ENCODE data around the gene RHOT2.

Gene RHOT2

DNA sequence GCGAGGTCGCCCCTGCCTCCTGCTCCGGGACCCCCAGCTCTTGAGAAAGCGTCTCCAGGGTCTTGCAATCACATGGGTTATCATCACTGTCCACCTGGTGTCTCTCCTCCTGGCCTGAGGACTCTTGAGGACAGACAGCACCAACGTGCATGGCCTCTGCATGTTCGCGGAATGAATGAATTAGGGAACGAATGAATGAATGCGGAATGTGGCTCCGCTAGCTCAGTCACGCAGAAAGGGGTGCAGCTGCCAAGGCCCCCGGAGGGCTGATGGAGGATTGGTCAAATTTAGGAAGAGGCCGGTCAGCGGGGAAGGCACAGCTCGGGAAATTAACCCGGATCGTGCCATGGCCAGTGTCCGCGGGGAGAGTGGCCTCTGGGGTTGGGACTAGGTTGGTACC lies 34.4 kb downstream of the RHOT2 start:
- no peak for DNase-seq

DNA sequence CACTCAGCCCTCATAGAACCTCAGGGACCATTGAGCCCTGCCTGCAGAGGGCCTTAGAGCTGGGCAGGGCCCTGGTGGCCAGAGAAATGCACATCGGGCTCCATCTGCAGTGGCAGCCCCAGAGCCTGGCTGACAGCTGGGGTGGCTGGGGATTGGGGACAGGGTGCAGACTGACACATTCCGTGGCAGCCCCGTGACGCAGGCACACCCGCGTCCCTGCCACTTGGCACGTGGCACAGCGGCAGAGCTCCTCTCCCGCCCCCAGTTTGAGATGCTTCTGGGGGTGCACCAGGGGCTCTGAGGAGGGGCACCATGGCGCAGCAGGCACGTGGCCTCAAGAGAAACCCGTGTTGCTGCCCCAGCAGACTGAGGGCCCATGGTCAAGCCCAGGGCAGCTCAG lies 35.5 kb downstream of the RHOT2 start:
- DNase-seq: no peak

DNA sequence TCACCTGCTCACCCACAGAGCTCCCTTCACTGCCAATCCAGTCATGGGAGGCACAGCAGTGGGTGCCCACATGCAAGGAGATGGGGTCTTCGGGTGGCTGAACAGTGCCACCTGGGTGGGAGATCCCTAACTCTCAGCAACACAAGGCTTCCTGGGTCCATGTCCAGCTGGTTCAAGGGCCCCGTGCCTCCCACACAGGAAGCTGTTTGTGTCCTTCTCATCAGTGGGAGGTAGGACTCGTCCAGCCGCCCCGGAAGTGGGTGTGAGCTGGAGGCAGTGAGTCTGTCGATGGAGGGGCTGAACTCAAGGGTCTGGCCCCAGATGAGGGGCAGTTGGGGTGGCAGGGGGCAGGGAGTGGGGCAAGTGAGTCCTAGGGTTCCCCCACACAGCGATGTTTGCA lies 36.1 kb downstream of the RHOT2 start:
- no peak for DNase-seq

DNA sequence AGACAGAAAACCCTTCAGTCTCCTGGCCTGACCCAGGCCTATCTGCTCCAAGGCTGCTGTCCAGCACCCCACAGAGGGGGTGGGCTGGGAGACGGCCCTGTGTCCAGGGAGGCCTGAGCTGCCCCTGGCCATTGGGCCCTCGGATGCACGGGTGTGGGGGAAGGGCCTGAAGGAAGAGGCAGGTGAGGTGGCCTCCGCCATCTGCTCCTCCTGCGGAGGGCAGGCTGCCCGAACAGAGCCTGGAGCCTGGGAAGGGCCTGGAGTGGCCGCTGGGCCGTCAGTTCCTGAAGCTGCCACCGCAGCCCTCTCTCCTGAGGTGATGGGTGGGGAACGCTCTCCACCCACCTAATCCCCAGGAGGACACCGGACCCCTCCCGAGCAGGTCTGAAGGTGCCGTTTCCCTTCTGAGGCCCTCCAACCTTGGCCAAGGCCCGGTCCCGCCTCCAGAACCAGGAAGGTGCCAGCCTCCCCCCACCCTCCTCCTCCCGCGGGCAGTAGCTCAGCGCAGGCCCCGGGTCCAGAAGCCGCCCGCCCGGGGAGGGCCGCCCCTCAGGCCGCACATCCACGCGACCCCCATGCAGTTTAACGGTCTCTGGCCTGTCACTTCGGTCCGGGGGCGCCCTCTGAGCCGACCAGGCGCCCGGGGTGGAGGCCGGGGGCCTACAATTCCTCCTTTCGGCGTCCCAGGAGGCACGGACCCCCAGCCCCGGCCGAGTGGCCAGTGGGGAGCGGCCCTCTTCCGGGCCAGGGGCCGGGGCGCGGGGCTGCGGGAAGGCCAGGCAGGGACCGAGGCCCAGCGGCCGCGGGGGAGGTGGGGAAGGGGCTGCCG lies 36.8 kb downstream of the RHOT2 start:
- no peak for DNase-seq

DNA sequence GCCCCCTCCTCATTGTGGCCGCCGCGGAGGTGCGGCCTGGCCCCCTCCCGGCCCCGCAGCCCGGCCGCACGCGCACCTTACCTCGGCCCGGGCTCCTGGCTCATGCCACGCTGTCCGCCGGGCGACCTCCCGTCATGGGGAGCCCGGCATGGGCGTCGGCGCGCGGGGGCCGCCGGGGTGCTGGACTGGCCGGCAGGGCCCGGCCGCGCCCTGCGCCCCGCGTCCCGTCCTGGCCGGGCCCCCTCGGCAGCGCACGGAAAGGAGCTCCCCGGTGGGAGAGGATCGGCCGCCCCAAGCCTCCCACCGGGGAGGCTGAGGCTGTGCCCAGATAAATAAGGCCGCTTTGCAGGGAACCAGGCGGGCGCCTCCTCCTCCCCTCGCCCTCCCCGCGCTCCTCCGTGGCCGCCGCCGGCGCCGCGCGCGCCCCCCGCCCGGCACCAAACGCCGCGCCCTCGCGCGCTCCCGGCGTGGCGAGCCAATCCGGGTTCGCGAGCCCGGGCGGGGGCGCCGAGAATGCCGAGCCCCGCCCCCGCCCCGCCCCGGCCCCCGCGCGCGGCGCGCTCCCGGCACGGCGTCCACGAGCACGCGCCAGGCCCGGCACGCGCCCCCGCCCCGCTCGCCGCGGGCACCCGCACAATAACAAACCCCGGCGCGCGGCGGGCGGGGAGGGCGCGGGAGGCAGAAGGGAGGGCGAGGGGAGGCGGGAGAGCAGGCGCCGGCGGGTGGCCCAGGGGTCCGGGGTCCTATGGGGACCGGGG lies 37.7 kb downstream of the RHOT2 start, which contains the start of gene FBXL16:
Gene FBXL16 (minus strand): TSS at position 371 of the 758 bp plus-strand sequence. CDS start 8,396 bp downstream, outside the sequence.
- DNase-seq: no peak

DNA sequence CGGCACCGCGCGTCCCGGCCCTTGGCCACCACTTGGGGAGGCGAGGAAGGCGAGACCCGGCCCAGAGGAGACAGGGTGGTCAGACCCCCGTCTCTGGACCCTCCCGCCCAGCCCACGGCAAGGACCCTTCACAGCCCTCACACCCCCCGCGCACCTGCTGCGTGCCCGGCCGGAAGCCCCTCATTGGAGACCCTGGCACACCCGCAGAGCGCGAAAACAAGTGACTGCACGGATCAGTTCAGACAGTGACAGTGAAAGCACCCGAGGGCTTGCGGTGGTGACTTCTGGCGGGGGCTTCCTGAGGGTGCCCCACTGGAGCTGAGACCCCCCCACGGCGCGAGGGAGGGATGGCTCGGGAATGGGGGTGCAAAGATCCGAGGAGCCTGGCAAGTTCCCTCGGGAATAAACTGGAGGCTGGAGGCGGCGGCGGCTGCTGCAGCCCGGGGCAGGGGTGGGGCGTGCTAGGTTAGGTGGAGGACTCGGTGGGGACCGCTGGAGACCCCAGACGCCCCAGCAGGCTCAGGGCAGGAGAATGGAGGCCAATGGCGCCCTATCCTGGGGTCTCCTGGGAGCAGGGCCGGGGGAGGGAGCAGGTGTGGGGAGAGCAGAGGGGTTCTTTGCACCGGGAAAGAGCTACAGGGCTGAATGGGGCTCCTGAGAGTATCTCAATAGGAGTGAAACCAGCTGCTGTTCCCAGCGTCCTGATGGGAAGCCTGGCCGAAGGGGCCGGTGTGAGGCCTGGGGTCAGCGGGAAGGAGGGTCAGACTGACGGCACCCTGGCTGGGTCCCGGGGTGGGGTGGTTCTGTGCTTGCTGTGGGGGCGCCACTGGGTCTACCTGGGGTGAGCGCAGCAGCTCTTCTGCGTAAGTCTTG lies 38.5 kb downstream of the RHOT2 start:
- DNase-seq: no peak

DNA sequence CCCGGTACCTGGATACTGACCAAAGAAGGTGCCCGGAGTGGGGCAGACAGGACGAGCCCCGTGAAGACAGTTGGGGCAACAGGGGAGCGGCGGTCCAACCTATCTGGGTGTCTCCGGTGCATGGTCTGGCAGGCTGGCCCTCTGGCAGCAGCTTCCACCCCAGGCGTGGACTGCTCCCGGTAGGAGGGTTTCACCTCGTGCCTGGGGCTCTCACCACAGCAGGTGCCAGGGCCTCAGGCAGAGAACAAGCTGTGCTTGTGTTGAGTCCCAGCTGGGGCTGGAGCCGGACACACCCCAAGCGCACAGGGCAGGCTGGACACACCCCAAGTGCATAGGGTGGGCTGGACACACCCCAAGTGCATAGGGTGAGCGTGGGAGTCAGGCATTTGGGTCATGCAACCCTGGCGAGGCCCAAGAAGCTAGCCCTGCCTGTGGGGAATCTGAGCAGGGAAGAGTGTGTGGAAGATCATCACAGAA lies 39.2 kb downstream of the RHOT2 start:
- no peak for DNase-seq

DNA sequence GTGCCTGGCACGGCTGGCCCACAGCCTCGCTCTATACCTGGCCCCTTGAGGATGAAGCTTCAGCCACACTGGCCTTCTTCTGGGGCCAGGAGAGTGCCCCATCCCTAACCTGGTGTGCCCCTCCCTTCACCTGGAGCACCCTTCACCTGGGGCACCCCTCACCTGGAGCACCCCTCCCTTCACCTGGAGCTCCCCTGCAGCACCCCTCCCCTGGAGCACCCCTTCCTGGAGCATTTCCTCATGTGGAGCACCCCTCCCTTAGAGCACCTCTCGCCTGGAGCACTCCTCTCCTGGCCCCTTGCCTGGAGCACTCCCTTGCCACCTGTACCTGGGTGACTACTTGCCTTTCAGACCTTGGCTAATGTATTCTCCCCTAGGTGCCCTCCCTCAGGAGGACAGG lies 40.1 kb downstream of the RHOT2 start:
- no peak for DNase-seq

DNA sequence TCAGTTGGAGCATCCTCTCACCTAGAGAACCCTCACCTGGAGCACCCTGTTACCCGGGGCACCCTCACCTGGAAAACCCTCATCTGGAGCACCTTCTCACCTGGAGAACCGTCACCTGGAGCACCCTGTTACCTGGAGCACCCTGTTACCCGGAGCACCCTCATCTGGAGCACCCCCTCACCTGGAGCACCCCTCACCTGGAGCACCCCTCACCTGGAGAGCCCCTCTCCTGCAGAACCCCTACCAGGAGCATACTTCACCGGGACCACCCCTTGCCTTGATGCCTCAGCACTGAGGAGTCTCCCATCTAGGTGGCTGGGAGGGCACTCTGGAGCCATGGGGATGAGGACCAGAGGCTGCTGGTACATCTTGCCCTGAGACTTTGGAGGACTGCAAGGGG lies 41.0 kb downstream of the RHOT2 start:
- DNase-seq: no peak

DNA sequence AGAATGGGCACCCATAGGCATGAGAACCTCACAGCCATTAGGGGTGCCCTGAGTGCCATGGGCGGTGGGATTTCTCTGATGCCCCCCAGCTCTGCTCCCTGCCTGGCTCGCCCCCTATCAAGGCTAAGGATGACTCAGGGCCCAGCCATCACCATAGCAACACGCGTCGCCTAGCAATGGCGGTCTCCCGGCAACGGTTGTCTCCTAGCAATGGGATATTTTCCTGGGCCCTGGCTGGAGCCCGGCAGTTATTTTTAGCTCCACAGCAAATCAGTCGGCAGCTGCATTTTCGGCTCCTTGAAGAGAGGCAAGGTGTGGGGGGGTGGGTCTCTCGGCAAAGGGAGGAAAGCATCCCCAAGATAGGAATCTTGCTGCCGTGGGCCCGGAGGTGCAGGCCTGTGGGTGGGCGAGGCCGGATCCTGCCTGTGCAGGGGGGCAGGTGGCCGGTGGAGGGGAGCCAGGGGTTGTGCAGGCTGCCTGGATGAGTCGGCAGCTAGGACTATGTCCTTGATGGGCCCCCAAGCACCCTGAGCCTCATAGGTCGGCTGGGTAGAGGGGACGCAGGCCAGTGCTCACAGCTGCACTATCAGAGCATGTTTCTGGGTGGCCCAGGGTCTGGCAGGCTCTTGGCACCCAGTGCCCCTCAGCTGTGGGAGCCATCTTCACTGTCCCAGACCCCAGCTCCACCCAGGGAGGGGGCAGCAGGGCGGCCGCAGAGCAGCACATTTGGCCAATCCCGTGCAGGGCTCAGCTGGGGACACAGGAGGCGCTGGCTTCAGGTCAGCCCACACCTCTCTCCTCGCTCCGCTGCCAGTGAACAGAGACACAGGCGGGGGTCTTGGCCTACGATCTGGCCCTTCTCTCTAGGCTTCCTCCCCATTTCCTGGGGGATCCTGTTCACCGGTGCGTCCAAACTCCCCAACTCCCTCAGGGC lies 41.9 kb downstream of the RHOT2 start:
- no peak for DNase-seq

DNA sequence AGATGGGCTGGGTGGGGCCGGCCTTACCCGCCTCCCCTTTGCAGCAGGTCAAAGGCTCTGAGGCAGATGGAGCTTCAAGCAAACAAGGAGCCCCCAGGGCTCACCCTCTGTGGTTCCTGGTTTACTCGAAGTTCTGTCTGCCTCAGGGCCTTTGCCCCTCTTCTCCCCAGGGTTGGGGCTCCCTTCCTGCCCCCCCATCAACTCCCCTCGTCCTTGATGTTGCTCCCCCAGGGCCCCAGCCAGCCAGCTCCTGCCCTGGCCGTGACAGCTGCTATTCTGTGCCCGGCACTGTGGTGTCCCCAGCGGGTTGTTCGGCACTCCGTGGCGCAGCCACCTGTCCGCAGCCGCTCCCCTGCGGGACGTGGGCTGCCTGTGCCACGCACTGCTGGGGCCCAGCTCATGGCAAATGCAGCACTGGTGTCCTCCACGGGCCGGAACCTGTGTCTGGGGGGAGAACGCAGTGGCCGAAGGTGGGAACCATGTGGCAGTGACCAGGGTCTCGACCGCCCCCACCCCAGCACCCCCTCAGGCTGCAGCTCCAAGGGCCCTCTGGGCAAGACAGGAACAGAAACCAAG lies 42.7 kb downstream of the RHOT2 start:
- DNase-seq: no peak

DNA sequence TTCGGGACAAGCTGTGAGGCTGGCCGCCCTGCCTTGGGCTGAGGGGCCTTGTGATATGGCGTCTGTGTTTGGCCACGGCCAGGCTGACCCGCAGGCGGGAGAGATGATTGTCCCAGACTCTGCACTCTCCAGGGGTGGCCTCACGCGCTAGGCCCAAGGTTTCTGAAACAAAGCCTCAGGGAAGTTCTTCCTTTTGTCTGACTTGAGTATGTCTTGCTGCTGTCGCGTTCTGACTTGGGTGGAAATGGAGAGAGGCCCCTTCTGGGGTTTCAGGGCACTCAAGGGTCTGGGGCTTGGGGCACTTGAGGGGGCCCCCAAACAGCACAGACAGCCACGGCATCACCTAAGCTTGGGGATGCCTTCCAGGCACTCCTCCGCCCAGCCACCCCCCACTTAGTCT lies 43.2 kb downstream of the RHOT2 start:
- no peak for DNase-seq

DNA sequence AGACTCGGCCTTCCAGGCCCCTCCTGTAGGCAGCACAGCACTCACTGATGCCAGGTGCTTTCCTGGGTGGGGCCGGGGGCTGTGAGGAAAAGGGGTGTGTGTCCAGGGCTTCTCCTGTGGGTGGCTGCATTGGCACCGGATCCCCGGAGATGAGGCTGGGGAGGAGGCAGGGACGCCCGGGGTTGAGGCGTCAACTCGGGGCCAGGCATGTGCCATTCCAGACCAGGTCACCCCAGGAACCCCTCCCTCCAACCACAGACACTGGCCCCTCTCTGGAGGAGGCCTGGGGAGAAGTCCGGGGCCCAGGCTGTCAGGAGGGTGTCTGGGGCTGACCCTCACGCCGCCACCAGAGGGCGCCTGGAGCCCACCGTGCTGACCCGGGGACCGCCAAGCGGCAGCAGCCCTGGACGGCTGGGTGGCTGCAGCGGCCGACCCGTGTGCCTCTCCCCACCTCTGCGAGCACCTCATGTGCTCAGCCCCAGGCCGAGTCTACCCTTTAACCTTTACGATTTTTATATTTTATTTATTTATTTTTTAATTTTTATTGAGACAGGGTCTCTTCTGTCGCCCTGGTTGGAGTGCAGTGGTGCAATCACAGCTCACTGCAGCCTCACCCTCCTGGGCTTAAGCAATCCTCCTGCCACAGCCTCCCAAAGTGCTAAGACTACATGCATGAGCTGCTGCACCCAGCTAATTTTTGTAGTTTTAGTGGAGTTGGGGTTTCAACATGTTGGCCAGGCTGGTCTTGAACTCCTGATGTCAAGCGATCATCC lies 43.8 kb downstream of the RHOT2 start:
- DNase-seq: peak; percentile 84 to 89

DNA sequence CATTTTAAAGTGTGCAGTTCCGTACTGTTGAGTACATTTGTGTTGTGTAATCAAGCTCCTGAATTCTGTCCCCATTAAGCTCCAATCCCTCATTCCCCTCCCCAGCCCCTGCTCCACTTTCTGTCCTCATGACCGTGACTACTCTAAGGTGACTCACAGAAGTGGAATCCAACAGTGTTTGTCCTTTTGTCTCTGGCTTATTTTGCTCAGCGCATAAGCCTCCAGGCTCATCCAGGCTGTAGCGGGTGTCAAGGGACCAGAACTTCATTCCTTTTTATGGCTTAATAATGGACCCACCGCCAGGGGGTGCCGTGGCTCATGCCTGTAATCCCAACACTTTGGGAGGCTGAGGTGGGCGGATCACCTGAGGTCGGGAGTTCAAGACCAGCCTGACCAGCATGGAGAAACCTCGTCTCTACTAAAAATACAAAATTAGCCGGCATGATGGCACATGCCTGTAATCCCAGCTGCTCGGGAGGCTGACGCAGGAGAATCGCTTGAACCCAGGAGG lies 44.9 kb downstream of the RHOT2 start:
- peak; percentile 82 to 83 for DNase-seq

DNA sequence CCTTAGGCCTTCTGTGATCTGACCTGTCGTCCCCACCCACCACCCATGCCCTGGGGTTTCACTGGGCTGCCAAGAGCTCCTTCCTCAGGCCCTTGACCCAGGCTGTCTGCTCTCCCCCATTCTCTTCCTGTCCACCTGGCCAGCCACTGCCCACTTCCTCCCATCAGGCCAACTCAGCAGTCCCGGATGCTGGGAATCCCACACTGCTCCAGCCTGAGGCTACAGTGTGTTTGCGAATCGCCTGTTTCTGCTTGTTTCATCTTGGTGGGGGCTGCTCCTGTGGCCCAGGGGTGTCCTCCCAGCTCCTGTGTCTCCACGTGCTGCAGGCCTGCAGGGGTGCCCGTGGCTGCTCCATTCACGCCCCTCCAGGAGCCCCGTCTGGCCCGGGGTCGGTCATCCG lies 46.1 kb downstream of the RHOT2 start:
- no peak for DNase-seq

DNA sequence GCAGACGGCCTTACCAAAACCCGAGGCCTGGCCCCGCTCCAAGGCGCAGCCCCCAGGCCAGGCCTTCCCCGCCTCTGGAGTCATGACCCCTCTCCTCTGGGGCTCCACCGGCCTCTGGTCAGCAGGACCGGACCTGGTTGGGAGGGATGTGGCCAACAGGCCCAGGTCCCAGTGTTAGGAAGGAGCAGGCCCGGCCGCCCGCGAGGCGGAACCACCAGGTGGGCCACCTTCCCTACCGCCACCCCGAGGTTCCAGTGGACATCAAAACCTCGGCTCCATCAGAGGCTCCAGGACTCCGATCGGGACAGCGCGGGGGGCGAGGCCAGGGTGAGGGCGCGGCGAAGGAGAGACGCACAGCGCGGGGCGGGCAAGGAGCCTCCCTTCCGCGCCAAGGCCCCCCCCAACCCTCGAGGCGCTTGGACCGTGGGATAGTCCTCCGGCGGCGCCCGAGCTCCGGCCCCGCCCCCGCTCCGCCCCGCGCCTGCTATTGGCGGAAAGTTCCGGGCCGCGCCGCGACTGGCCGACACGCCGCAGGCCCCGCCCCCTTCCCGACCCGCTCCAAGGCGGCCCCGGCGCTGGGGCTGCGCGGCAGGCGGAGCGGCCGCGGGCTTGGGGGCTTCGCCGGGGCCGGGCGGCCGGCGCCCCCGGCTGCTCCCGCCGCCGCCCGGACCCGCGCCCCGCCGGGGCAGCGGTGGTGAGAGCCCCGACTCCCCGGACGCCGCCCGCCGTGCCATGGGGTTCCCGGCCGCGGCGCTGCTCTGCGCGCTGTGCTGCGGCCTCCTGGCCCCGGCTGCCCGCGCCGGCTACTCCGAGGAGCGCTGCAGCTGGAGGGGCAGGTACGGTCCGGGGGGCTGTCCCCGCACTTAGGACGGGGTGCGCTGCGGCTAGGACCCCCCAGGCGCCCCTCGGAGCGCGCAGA lies 46.9 kb downstream of the RHOT2 start, which contains the start of gene METRN:
Gene METRN (plus strand): TSS at position 561 of the 919 bp plus-strand sequence. CDS start 172 bp downstream, at position 733.
- DNase-seq: peak; percentile 92 to 95

DNA sequence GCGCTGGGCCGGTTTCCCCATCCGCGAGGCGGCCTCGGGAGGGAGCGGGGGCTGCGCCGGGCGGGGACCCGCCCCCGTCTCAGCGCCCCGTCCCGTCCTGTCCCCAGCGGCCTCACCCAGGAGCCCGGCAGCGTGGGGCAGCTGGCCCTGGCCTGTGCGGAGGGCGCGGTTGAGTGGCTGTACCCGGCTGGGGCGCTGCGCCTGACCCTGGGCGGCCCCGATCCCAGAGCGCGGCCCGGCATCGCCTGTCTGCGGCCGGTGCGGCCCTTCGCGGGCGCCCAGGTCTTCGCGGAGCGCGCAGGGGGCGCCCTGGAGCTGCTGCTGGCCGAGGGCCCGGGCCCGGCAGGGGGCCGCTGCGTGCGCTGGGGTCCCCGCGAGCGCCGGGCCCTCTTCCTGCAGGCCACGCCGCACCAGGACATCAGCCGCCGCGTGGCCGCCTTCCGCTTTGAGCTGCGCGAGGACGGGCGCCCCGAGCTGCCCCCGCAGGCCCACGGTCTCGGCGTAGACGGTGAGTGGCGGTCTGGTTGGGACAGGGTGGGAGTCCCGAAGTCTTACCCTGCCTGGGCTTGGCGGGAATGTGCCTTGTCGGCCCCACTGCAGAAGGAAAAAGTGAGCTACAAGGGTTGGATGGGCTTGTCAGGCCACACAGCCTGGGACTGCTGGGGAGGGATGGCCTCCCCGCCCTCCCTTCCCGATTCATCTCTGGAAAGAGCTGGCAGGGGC lies 47.7 kb downstream of the RHOT2 start:
- peak; percentile 50 to 68 for DNase-seq

DNA sequence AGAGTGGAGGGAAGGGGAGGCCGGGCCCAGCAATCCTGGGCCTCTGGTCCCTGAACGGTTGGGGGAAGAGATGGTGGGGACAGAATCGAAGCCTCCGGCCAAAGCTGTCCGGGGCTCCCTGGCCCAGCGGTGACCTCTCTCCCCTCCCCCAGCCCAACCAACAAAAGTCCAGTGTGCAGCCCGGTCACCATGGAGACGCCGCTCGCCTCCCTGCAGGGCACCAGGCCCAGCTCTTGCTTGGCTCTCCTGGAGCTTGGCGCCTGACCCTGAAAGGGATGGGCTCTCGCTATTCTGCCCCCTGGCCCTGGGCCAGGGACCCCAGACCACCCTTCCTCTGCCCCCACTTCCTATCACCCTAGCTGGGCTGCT lies 48.3 kb downstream of the RHOT2 start:
- no peak for DNase-seq

Data from activated T-cell treated with anti-CD3 and anti-CD28 coated beads, Interleukin-2, amount 50 U/mL, for 48 hours (primary cell).